ENCODE data around the gene PPP2R5C. TPM values are rescaled to one million over a fixed set of nuclear protein-coding genes. Genes with fewer than 3 reads are reported as not detected.

Gene PPP2R5C
- total RNA-seq, 1 donor from 2014 or later, result 155 TPM

- DNase-seq (ENCODE audit: low spot score), result no peak
Measured at GRCh38 chr14:101917413-101918017, 156.0 kb downstream of the PPP2R5C start.

GRCh38 chr14:101918065-101918989, 156.8 kb downstream of the PPP2R5C start:
- DNase-seq (ENCODE audit: low spot score), result no peak

GRCh38 chr14:101920271-101920670, 158.8 kb downstream of the PPP2R5C start:
- no peak for DNase-seq (ENCODE audit: low spot score)

- no peak for DNase-seq (ENCODE audit: low spot score)
Measured at GRCh38 chr14:101922866-101923265, 161.4 kb downstream of the PPP2R5C start.

- no peak for DNase-seq (ENCODE audit: low spot score)
Measured at GRCh38 chr14:101925152-101925551, 163.6 kb downstream of the PPP2R5C start.

- DNase-seq (ENCODE audit: low spot score), result no peak
Measured at GRCh38 chr14:101926085-101926484, 164.6 kb downstream of the PPP2R5C start.

GRCh38 chr14:101926620-101927019, 165.1 kb downstream of the PPP2R5C start:
- DNase-seq (ENCODE audit: low spot score), result no peak

GRCh38 chr14:101927859-101928258, 166.3 kb downstream of the PPP2R5C start:
- peak; percentile 72 for DNase-seq (ENCODE audit: low spot score)

- DNase-seq (ENCODE audit: low spot score), result no peak
Measured at GRCh38 chr14:101928415-101928841, 166.9 kb downstream of the PPP2R5C start.

- DNase-seq (ENCODE audit: low spot score), result no peak
Measured at GRCh38 chr14:101929096-101929495, 167.6 kb downstream of the PPP2R5C start.

- no peak for DNase-seq (ENCODE audit: low spot score)
Measured at GRCh38 chr14:101929946-101930345, 168.4 kb downstream of the PPP2R5C start.

GRCh38 chr14:101932673-101933072, 171.2 kb downstream of the PPP2R5C start:
- no peak for DNase-seq (ENCODE audit: low spot score)

- DNase-seq (ENCODE audit: low spot score), result no peak
Measured at GRCh38 chr14:101933209-101933608, 171.7 kb downstream of the PPP2R5C start.

- DNase-seq (ENCODE audit: low spot score), result no peak
Measured at GRCh38 chr14:101934601-101935150, 173.2 kb downstream of the PPP2R5C start.

GRCh38 chr14:101937926-101938767, 176.6 kb downstream of the PPP2R5C start:
- no peak for DNase-seq (ENCODE audit: low spot score)

- DNase-seq (ENCODE audit: low spot score), result no peak
Measured at GRCh38 chr14:101939646-101940170, 178.2 kb downstream of the PPP2R5C start.

GRCh38 chr14:101944451-101944850, 182.9 kb downstream of the PPP2R5C start:
- DNase-seq (ENCODE audit: low spot score), result no peak

GRCh38 chr14:101945171-101945570, 183.7 kb downstream of the PPP2R5C start:
- DNase-seq (ENCODE audit: low spot score), result no peak

GRCh38 chr14:101947577-101947903, 186.0 kb downstream of the PPP2R5C start:
- no peak for DNase-seq (ENCODE audit: low spot score)

- DNase-seq (ENCODE audit: low spot score), result peak; percentile 100
Measured at GRCh38 chr14:101947904-101948665, 186.6 kb downstream of the PPP2R5C start.

GRCh38 chr14:101948666-101949216, 187.2 kb downstream of the PPP2R5C start:
- DNase-seq (ENCODE audit: low spot score), result no peak

Measured in ureter (tissue), 1 donor.